GM12878 (cell line): ENCODE results near the gene HSPA12A. TPM values are rescaled to one million over a fixed set of nuclear protein-coding genes. Genes with fewer than 3 reads are reported as not detected.

ENCODE experiments used
- ATAC-seq: fragments of 200-7000 bp; cut with Tn5 transposase; 3 replicates; pipeline ENCODE4 v1.9.1; 2020; ENCODE audit warnings: mild to moderate bottlenecking, moderate library complexity
- BruUV-seq: library from RNA; stranded (reverse); fragments of 400-500 nt; replicated peaks from 2 replicates; lab custom pipeline; 2021; lab: Mats Ljungman, UMichigan
- CTCF ChIA-PET: fragments of 300-600 bp; sonication (Branson Sonifier 250); formaldehyde crosslinking; extraction: SDS; loops from one replicate; lab custom pipeline; 2021; ENCODE audit warnings: inconsistent platforms; lab: Yijun Ruan, JAX
- POLR2A ChIA-PET: fragments of 350-600 bp; formaldehyde crosslinking; extraction: SDS; loops from one replicate; lab custom pipeline; 2021; ENCODE audit warnings: inconsistent platforms; lab: Charles Lee
- RAD21 ChIA-PET: fragments of 300-600 bp; sonication (Branson Sonifier 250); formaldehyde crosslinking; loops from one replicate; lab custom pipeline; 2023; ENCODE audit warnings: antibody characterized with exemption; ENCODE audit not compliant: unreplicated experiment; lab: Charles Lee
- SMC1A ChIA-PET: fragments of 300-600 bp; sonication (Branson Sonifier 250); formaldehyde crosslinking; loops from one replicate; lab custom pipeline; 2023; ENCODE audit not compliant: unreplicated experiment, uncharacterized antibody; lab: Charles Lee
- DNase-seq: peaks from one replicate; pipeline ENCODE4 v3.0.0-alpha.2; 2011; ENCODE audit warnings: low read depth, low spot score
- FAIRE-seq: peaks from 3 replicates; lab custom pipeline; 2011; peaks lifted over from hg19 to GRCh38; lab: Jason Lieb, UNC
- H2AFZ ChIP-seq: 2 replicates; pipeline ENCODE4 v1.6.0; 2011; ENCODE audit warnings: low read depth, low read length, control low read depth; ENCODE audit not compliant: control insufficient read depth
- H3K27ac ChIP-seq: 2 replicates; pipeline ENCODE4 v1.5.1; 2011; ENCODE audit warnings: control low read depth; ENCODE audit not compliant: control insufficient read depth, insufficient read depth
- H3K27me3 ChIP-seq, 2 experiments: replicated peaks in 1 of 2; 2 replicates each; pipeline versions ENCODE4 v1.6.0 to v1.6.1; 2011; ENCODE audit warnings: low read length in 1 of 2; ENCODE audit not compliant: control insufficient read depth in 2 of 2, insufficient read depth in 2 of 2
- H3K36me3 ChIP-seq, 2 experiments: 2 replicates each; pipeline ENCODE4 v1.5.1; 2011; ENCODE audit warnings: low read length in 1 of 2; ENCODE audit not compliant: control insufficient read depth in 2 of 2, insufficient read depth in 2 of 2
- H3K4me1 ChIP-seq: 2 replicates; pipeline ENCODE4 v1.6.1; 2011; ENCODE audit warnings: mild to moderate bottlenecking, low read length, moderate library complexity, mixed read lengths; ENCODE audit not compliant: control insufficient read depth, insufficient read depth
- H3K4me2 ChIP-seq: 2 replicates; pipeline ENCODE4 v1.6.0; 2011; ENCODE audit warnings: control low read depth; ENCODE audit not compliant: control insufficient read depth, insufficient read depth
- H3K4me3 ChIP-seq: fragments of 200-600 bp; sonication (generic); 2 replicates; pipeline ENCODE4 v1.5.1; 2016
- H3K79me2 ChIP-seq: 2 replicates; pipeline ENCODE4 v1.6.0; 2011; ENCODE audit warnings: low read length; ENCODE audit not compliant: control insufficient read depth, insufficient read depth
- H3K9ac ChIP-seq: 2 replicates; pipeline ENCODE4 v1.8.0; 2011; ENCODE audit warnings: low read length, control low read depth, mixed read lengths; ENCODE audit not compliant: control insufficient read depth, insufficient read depth
- H3K9me3 ChIP-seq: replicated peaks from 3 replicates; pipeline ENCODE4 v1.5.1; 2011; ENCODE audit warnings: mild to moderate bottlenecking, low read length; ENCODE audit not compliant: control insufficient read depth, insufficient read depth
- H4K20me1 ChIP-seq: 2 replicates; pipeline ENCODE4 v1.6.0; 2011; ENCODE audit not compliant: control insufficient read depth, insufficient read depth
- ASH2L ChIP-seq: fragments of 300-600, 200-600 bp; sonication (generic); IDR thresholded peaks from 2 replicates; pipeline ENCODE4 v1.6.1; 2017; ENCODE audit warnings: low read depth, mild to moderate bottlenecking, borderline replicate concordance
- BMI1 ChIP-seq: fragments of 450-650 bp; IDR thresholded peaks from 2 replicates; pipeline ENCODE4 v1.6.1; 2016; ENCODE audit warnings: mild to moderate bottlenecking, moderate library complexity, borderline replicate concordance
- DPF2 ChIP-seq: fragments of 450-650 bp; IDR thresholded peaks from 2 replicates; pipeline ENCODE4 v1.6.1; 2017; ENCODE audit warnings: mild to moderate bottlenecking
- IKZF1 ChIP-seq: fragments of 450-650 bp; conservative IDR thresholded peaks from 2 replicates; pipeline ENCODE4 v1.6.1; 2017; ENCODE audit warnings: antibody characterized with exemption, mild to moderate bottlenecking
- WGBS: methylation state at CpG from one replicate; pipeline ENCODE4 v1.1.6; 2016; ENCODE audit warnings: low lambda C conversion rate; ENCODE audit not compliant: insufficient replicate concordance, insufficient coverage; ENCODE audit errors: missing lambda C conversion rate; 5-methylcytosine and 5-hydroxymethylcytosine counted together
- in situ Hi-C: fragments of 300-500 bp; cut with MboI; formaldehyde crosslinking; loops from 9 replicates; pipeline ENCODE4 v1.14.3; 2018; ENCODE audit warnings: mixed read lengths
- intact Hi-C: fragments of 100-400 bp; cut with micrococcal nuclease; formaldehyde crosslinking; loops from one replicate; pipeline ENCODE4 v1.14.2; 2022; ENCODE audit not compliant: unreplicated experiment
- polyA plus RNA-seq, 11 experiments: library from polyadenylated mRNA; depleted of rRNA in 4 of 11; unstranded in 6 of 11; stranded (reverse) in 5 of 11; fragments of >200 nt; fragmentation: Nextera tagmentation in 4 of 11; fragmentation: Illumina TruSeq in 1 of 11; extraction: Ambion mirVana in 4 of 11; extraction: Trizol in 1 of 11; gene quantifications; 1 replicate in 1 of 11; 2 replicates in 10 of 11; pipeline versions ENCODE4 v1.2.1 to v1.2.3, GENCODE V29; 2011 to 2016; ENCODE audit warnings: inconsistent platforms in 2 of 11, missing spikeins in 2 of 11, low read depth in 1 of 11
- total RNA-seq, 4 experiments: library from RNA; depleted of rRNA in 3 of 4; stranded (reverse); fragments of >200 nt in 3 of 4; fragmentation: Illumina TruSeq in 1 of 4; extraction: Trizol in 1 of 4; gene quantifications; 2 replicates each; pipeline versions ENCODE4 v1.2.1 to v1.2.3, GENCODE V29; 2013 to 2021
- TF ChIP-seq, protein P1 (sequence below), 3 experiments: IDR thresholded peaks in 2 of 3; conservative IDR thresholded peaks in 1 of 3; 2 replicates each; pipeline ENCODE4 v1.5.1; 2011; ENCODE audit warnings: low read depth in 3 of 3, low read length in 3 of 3, mild to moderate bottlenecking in 3 of 3, control low read depth in 2 of 3, moderate library complexity in 2 of 3, inconsistent platforms in 1 of 3, mixed read lengths in 1 of 3; ENCODE audit not compliant: control insufficient read depth in 2 of 3, insufficient read depth in 1 of 3; ENCODE audit errors: extremely low read depth in 1 of 3
- TF ChIP-seq, protein P2 (sequence below): fragments of 450-650 bp; IDR thresholded peaks from 2 replicates; pipeline ENCODE4 v1.6.1; 2016; ENCODE audit warnings: mild to moderate bottlenecking
- TF ChIP-seq, protein P3 (sequence below): IDR thresholded peaks from 2 replicates; pipeline ENCODE4 v1.6.1; 2011; ENCODE audit warnings: low read depth, mild to moderate bottlenecking, low read length, moderate library complexity, borderline replicate concordance; ENCODE audit errors: extremely low read depth
- TF ChIP-seq, protein P4 (sequence below): fragments of 450-650 bp; IDR thresholded peaks from 2 replicates; pipeline ENCODE4 v1.6.1; 2017; ENCODE audit warnings: antibody characterized with exemption, mild to moderate bottlenecking, moderate library complexity
- TF ChIP-seq, protein P5 (sequence below): IDR thresholded peaks from 2 replicates; pipeline ENCODE4 v1.6.1; 2012; ENCODE audit warnings: improper control_type of control experiment, low read depth, low read length; ENCODE audit not compliant: insufficient replicate concordance

HSPA12A gene
- total and polyA plus RNA-seq, 10 of the 15 experiments (the other 5 are each of a cell fraction or from before 2014, with no cell fraction given) = 0.90 to 20.2 (median 2.8) TPM

DNA sequence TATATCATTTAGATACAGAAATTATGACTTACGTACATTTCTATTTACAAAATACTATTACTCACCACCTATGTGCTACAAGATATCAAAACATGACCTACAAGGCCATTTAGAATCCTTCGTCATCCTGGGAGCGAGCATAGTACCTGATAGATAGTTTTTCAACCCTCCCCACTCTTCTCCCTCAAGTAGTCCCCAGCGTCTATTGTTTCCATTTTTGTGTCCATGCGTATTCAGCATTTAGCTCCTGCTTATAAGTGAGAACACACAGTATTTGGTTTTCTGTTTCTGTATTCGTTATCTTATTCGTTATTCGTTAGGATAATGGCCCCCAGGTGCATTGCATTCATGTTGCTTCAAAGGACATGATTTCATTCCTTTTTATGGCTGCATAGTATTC, 93.5 kb downstream of the HSPA12A start (continued):
- TF ChIP-seq, protein P1, sequence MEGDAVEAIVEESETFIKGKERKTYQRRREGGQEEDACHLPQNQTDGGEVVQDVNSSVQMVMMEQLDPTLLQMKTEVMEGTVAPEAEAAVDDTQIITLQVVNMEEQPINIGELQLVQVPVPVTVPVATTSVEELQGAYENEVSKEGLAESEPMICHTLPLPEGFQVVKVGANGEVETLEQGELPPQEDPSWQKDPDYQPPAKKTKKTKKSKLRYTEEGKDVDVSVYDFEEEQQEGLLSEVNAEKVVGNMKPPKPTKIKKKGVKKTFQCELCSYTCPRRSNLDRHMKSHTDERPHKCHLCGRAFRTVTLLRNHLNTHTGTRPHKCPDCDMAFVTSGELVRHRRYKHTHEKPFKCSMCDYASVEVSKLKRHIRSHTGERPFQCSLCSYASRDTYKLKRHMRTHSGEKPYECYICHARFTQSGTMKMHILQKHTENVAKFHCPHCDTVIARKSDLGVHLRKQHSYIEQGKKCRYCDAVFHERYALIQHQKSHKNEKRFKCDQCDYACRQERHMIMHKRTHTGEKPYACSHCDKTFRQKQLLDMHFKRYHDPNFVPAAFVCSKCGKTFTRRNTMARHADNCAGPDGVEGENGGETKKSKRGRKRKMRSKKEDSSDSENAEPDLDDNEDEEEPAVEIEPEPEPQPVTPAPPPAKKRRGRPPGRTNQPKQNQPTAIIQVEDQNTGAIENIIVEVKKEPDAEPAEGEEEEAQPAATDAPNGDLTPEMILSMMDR (IDR thresholded peaks at IDR 0.05 in 2 of 3, conservative IDR thresholded peaks at IDR 0.05 in 1 of 3; ENCODE audit: control insufficient read depth in 2 of 3, extremely low read depth in 1 of 3, insufficient read depth in 1 of 3, low read depth in 3 of 3, low read length in 3 of 3) = no peak
- TF ChIP-seq IKZF1 = no peak
- TF ChIP-seq BMI1 = no peak

DNA sequence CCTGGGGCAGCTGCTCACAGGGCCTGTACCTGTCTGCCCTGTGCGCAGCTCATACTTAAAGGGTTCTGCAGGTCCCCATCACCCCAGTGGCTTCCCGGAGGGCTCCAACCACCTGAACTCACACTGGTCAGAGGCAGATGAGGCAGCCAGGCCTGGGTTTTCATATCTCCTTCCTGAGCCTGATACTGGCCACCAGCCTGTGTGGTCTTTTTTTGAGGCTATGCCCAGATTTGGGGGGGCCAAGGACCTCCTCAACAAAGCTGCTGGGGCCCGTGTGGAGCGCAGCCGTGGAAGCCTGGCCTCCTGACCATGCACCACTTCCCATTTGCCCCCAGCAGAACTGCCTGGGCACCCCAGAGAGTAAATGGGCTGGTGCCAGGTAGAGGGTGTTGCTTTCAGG, 95.9 kb downstream of the HSPA12A start:
- Histone ChIP-seq H3K36me3 (no peaks in the 10 kb centered on the region), H3K4me1 (no peaks in the 10 kb centered on the region), H3K9me3 (no peaks in the 10 kb centered on the region), H3K4me3 (no peak overlapping the region), H3K79me2 (no peaks in the 10 kb centered on the region), H3K9ac (no peak overlapping the region), H3K4me2 (no peak overlapping the region), H3K27ac (no peak overlapping the region), H2AFZ (no peak overlapping the region), H4K20me1 (no peaks in the 10 kb centered on the region), H3K27me3 (no peaks in the 10 kb centered on the region; a peak in 1 of 4 replicates)
- SMC1A ChIA-PET = no interaction called here
- CTCF ChIA-PET = no interaction called here
- POLR2A ChIA-PET = no interaction called here
- no TSS peak for BruUV-seq
- DNase-seq = no peak
- no peak for ATAC-seq
- FAIRE-seq = no peak
- 59% methylated on average over 5 of the region's 5 CpGs for WGBS
- in situ Hi-C loops (no loop called here), intact Hi-C loops (no loop called here)
- RAD21 ChIA-PET = no interaction called here
- TF ChIP-seq ASH2L = no peak
- TF ChIP-seq DPF2 = no peak
- TF ChIP-seq, protein P2, sequence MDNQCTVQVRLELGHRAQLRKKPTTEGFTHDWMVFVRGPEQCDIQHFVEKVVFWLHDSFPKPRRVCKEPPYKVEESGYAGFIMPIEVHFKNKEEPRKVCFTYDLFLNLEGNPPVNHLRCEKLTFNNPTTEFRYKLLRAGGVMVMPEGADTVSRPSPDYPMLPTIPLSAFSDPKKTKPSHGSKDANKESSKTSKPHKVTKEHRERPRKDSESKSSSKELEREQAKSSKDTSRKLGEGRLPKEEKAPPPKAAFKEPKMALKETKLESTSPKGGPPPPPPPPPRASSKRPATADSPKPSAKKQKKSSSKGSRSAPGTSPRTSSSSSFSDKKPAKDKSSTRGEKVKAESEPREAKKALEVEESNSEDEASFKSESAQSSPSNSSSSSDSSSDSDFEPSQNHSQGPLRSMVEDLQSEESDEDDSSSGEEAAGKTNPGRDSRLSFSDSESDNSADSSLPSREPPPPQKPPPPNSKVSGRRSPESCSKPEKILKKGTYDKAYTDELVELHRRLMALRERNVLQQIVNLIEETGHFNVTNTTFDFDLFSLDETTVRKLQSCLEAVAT = no peak
- TF ChIP-seq, protein P3, sequence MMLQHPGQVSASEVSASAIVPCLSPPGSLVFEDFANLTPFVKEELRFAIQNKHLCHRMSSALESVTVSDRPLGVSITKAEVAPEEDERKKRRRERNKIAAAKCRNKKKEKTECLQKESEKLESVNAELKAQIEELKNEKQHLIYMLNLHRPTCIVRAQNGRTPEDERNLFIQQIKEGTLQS = no peak
- TF ChIP-seq, protein P4, sequence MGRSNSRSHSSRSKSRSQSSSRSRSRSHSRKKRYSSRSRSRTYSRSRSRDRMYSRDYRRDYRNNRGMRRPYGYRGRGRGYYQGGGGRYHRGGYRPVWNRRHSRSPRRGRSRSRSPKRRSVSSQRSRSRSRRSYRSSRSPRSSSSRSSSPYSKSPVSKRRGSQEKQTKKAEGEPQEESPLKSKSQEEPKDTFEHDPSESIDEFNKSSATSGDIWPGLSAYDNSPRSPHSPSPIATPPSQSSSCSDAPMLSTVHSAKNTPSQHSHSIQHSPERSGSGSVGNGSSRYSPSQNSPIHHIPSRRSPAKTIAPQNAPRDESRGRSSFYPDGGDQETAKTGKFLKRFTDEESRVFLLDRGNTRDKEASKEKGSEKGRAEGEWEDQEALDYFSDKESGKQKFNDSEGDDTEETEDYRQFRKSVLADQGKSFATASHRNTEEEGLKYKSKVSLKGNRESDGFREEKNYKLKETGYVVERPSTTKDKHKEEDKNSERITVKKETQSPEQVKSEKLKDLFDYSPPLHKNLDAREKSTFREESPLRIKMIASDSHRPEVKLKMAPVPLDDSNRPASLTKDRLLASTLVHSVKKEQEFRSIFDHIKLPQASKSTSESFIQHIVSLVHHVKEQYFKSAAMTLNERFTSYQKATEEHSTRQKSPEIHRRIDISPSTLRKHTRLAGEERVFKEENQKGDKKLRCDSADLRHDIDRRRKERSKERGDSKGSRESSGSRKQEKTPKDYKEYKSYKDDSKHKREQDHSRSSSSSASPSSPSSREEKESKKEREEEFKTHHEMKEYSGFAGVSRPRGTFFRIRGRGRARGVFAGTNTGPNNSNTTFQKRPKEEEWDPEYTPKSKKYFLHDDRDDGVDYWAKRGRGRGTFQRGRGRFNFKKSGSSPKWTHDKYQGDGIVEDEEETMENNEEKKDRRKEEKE = no peak
- TF ChIP-seq, protein P5, sequence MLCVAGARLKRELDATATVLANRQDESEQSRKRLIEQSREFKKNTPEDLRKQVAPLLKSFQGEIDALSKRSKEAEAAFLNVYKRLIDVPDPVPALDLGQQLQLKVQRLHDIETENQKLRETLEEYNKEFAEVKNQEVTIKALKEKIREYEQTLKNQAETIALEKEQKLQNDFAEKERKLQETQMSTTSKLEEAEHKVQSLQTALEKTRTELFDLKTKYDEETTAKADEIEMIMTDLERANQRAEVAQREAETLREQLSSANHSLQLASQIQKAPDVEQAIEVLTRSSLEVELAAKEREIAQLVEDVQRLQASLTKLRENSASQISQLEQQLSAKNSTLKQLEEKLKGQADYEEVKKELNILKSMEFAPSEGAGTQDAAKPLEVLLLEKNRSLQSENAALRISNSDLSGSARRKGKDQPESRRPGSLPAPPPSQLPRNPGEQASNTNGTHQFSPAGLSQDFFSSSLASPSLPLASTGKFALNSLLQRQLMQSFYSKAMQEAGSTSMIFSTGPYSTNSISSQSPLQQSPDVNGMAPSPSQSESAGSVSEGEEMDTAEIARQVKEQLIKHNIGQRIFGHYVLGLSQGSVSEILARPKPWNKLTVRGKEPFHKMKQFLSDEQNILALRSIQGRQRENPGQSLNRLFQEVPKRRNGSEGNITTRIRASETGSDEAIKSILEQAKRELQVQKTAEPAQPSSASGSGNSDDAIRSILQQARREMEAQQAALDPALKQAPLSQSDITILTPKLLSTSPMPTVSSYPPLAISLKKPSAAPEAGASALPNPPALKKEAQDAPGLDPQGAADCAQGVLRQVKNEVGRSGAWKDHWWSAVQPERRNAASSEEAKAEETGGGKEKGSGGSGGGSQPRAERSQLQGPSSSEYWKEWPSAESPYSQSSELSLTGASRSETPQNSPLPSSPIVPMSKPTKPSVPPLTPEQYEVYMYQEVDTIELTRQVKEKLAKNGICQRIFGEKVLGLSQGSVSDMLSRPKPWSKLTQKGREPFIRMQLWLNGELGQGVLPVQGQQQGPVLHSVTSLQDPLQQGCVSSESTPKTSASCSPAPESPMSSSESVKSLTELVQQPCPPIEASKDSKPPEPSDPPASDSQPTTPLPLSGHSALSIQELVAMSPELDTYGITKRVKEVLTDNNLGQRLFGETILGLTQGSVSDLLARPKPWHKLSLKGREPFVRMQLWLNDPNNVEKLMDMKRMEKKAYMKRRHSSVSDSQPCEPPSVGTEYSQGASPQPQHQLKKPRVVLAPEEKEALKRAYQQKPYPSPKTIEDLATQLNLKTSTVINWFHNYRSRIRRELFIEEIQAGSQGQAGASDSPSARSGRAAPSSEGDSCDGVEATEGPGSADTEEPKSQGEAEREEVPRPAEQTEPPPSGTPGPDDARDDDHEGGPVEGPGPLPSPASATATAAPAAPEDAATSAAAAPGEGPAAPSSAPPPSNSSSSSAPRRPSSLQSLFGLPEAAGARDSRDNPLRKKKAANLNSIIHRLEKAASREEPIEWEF = no peak
